Measurements from ENCODE around the gene ZNF768.
"Not testable (repeated sequence)": the region's sequence is repeated elsewhere in the genome, so short reads cannot be mapped to it uniquely, and the experiment has no call there.

Gene ZNF768

GRCh38 chr16:30532285-30533145 is 6.1 kb upstream of the ZNF768 start:
- no peak for DNase-seq

DNA sequence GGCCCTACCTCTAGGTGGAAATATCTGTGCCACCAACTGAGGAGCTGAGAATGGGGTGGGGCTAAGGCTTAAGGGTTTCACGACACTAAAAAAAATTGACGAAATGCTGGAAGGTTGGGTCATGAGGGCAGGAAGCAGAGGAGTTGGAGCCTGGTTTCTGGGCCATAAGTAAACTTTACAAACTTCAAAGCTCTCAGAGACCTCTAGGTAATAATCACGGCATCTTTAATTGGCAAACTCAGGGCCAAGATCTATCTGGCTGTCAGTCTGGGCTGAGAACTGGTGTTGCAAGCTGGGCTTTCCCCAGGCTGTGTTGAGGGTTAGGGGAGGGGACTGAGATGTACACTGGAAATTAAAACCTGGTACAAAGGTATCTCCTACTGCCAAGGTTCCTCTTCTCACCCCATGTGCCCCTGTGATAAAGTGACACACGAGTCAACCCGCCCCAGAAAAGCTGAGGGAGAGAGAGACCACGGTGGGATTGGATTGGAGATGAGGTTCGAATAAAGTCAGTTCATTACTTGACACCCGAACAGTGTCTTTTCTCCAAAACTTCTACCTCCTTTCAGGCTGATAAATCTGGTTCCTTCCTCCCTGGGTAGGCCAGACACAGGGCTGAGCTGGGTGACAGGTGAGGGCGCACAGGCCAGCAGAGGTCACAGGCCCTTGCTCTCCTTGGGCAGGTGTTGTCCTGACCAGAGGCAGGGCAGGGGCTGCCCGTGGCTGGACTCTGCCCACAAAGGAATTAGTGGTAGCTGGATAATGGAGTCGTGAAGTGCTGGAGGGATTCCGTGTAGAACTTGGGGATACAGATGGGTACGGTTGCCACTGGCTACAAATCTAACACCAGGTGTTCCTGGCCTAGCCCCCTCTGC is 4.0 kb upstream of the ZNF768 start:
- peak in 1 of 3 donors; percentile 14 for DNase-seq

- no peak for DNase-seq
Measured at GRCh38 chr16:30528799-30529457, 2.6 kb upstream of the ZNF768 start.

DNA sequence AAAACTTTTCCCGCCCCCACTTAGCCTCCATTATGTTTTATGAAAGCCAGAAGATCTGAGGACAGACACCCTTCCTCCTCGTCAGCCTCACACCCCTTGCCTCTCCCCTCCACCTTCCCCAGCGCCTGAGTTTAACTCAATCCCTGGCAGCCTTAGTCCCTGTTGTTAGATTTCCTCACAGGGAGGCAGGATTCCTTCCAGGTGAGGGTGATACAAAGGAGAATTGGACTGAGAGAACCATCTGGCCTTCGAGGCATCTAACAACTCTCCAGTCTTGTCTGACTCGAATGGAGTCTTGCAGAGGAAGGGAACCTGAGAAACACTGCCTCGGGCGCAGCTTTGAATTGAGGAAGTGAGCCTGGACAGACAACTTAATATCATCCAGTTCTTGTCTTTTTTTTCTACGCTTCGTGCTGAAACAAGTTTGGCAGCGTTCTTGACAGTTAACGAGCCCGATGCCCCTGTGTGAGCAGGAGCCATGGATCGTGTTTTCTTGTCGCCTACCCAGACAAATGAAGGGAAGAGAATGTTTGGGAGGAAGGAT is 1.3 kb upstream of the ZNF768 start:
- DNase-seq: peak; percentile 67 to 70 (median 68)

DNA sequence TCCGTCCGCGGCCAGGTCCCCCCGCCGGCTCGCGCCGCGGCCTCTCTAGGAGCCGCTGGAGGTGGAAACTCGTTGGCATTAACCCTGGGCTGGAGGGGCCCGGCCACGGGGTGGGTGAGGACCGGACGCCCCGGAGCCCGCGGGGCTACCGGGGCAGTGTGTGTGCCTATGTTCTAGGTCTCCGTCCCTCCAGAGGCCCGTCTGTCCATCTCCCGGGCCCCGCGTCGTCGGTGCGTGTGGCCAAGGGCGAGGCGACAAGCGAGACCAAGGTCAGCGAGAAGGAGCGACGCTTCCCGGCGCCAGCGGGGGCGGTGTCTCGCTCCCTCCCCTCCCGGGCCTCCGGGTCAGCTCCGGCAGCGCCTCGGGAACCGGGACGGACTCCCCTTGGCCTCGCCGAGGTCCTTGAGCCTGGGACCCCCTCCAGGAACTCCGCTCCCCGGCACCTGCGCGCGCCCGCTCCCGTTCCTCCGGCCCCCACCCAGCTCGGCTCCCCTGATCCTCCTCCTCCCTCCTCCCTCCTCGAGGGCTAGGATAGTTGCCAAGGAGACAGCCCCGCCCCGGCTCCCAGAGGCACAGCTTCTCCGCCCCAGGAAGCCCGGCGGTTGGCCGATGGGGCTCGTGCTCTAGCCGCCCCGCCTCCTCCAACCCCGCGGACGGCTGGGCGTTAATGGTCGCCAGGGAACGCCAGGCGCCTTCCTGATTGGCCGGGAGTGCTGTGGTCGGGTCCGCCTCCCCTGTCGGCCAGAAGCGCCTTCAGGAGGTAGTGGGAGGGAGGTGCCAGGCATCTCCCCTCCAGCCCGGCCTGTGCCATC is 663 bp upstream of the ZNF768 start:
- peak; percentile 98 to 100 (median 99) for DNase-seq

- DNase-seq: peak in 2 of 3 donors; percentile 26 to 44
Measured at GRCh38 chr16:30525844-30526136, 576 bp downstream of the ZNF768 start.

GRCh38 chr16:30524575-30525568 is 1.5 kb downstream of the ZNF768 start:
- DNase-seq: no peak

DNA sequence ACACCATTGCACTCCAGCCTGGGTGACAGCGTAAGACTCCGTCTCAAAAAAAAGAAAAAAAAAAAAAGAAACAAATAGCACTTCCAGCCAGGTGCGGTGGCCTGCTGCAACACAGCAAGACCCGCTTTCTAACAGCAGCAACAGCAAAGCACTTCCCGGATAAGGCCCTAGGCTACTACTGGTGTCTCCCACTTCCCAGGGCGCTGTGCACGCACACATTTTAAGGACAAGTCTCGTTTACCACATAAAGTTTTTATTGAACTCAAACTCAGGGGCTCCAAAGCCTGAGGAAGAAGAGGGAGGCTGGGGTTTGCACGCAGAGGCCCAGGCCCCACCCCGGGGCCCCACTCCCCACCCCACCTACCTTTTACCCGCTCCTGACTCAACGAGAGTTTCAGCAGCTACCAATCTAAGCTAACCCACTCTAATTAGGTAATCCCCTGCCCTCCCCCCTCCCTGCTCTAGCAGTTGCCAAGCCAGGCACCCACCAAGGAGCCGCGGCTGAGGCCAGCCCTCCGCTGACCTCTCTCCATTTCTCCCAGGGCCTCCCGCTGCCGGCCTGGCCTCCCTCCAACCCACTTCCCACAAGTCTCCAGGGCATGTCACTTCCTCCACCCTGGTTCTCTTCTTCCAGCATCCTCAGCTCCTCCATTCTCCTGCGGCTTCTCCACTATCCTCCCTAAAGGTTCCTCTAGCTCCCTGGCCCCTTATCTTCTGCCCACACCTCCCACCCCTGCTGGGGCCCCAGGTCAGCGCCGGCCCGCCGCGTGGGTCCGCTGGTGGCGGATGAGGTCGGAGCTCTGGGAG is 2.4 kb downstream of the ZNF768 start:
- no peak for DNase-seq

- DNase-seq: not testable (repeated sequence)
Measured at GRCh38 chr16:30522702-30523463, 3.5 kb downstream of the ZNF768 start.

- no peak for DNase-seq
Measured at GRCh38 chr16:30521873-30522641, 4.3 kb downstream of the ZNF768 start.

- no peak for DNase-seq
Measured at GRCh38 chr16:30521476-30521872, 4.9 kb downstream of the ZNF768 start.

DNA sequence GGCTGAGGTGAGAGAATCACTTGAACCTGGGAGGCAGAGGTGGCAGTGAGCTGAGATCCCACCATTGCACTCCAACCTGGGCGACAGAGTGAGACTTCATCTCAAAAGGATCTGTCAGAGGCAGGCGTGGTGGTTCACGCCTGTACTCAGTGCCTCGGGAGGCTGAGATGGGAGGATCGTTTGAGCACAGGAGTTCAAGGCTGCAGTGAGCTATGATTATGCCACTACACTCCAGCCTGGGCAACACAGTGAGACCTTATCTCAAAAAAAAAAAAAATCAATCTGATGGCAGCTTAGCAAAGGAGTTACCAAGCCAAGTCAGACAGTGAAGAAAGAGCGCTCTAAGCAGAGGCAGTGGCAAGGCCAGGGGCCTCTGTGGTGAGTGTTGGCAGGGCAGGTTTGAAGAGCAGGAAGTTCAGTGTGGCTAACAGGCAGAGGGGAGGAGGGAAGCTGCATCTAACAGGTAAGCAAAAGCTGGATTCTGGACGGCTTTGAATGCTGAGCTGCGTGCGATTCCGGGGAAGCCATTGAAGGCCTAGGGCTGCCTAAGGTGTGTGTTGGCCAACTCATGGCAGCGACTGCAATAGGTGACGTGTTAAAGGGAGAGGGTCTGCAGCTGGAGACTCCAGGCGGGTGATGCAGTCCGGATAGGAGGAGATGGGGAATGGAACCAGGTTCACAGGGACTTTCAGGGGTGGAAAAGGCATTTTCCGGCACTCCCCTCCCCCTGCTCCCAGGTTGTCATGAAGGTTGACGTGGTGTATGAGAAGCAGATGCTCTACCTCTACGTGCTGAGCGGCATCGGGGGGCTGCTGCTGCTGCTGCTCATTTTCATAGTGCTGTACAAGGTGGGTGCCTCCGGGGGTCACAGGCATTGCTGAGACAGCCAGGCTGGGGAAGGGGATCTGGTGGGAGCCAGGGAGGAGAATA is 7.0 kb downstream of the ZNF768 start:
- DNase-seq: no peak

DNA sequence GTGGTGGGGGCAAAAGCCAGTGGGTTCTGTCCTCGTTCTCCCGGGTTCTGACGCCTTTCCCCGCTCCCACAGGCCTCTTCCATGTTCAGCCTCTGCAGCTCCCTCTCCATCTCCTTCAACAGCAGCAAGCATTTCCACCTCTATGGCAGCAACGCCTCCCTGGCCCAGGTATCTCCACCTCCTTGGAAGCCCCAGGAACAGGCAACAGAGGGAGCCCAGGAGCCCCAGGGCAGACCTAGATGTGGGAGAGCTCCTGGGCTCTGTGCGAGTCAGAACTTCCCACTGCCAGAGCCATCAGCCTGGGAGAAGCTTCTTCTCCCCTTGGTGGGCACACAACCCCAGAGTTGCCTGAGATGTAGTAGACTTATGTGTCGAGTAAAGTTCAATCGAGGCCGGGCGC is 7.8 kb downstream of the ZNF768 start:
- DNase-seq: no peak

GRCh38 chr16:30515275-30515674 is 11.1 kb downstream of the ZNF768 start:
- DNase-seq: no peak

GRCh38 chr16:30511509-30511908 is 14.9 kb downstream of the ZNF768 start:
- DNase-seq: no peak

DNA sequence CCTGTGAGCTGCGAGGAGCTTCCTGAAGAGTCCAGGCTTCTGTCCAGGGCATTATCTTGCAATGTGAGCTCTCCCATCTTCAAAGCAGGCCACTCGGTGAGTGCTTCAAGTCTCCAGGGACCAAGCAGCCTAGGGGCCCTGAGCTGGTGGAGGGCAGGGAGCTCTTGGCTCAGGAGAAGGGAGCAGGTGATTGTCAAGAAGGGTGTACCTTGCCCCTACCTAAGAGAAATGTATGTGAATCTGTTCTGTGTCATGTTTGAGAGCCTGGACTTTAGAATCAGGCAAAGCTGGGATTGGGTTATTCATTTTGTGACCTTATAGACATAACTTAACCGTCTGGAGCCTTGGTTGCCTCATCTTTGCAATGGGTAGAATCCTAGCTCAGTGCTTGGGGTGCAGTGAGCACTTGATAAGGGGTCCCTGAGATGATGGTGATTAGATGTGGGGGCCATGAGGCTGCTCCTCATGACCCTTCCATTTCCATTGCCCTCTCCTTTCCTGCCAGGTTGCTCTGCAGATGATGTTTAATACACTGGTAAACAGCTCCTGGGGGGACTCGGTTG is 15.9 kb downstream of the ZNF768 start:
- no peak for DNase-seq
